ENCODE measurements around the gene KAT6B.

KAT6B gene

DNA sequence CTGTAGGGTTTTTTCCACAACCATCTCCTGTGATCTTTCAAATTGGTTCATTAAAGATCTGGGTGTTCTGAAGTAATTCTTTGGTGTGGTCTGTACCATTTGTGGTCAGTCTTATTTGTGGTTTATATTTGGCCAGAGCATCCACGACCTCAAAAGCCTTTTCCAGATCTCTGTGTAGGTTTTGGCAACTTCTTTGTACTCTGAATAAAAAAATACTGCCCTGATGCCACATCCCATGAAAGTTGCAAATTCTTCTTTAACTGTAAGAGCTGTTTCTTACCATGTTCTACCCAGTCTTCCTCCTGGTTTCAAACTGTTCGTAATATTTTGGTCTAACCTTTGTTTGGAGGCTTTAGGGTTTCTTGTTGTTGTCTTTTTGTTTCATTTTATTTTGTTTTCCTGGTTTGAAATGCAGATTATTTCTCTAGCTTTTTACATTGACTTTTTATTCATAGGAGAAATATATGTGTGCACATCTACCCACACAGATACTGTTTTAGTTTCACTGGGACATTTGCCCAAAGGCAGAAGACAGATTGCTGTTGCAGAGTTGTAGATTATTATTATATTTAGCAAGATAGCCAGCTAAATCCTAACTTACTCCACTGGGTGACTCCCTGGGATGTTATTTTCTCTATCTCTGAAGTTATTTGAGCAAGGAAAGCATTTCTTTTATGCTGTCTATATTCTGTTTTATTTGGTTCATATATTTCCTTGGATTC, 161.8 kb downstream of the KAT6B start:
- DNase-seq (ENCODE audit: low spot score): no peak

DNA sequence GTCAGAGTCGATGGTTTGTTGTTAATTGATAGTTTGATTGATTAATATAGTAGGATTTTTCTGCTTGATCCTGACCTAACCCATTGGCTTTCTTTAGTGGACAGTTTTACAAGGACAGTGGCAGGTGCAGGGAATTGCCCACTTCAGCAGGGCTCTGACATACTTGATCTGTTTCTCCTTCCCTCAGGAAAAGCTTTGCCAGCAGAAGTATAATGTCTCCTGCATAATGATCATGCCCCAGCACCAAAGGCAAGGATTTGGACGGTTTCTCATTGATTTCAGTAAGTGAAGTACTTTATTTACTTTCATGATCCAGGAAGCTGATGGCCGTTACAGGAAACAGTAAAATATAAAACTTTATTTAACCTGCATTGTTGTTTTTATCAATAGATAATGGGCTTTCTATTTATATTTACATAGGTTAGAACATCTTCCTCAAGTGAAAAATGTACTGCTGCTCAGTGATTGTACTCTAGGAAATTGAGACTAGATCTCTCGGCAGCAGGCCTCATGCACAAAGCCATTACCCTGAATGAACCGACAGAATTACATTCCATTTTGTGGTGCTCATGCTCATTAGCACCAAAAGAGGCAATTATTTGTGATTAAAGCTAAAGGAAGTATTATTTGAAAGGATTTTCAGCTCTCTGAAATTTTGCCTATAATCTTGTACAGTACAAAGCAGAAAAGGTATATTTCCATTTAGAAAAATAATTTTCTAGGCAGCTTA, 162.6 kb downstream of the KAT6B start:
- no peak for DNase-seq (ENCODE audit: low spot score)

DNA sequence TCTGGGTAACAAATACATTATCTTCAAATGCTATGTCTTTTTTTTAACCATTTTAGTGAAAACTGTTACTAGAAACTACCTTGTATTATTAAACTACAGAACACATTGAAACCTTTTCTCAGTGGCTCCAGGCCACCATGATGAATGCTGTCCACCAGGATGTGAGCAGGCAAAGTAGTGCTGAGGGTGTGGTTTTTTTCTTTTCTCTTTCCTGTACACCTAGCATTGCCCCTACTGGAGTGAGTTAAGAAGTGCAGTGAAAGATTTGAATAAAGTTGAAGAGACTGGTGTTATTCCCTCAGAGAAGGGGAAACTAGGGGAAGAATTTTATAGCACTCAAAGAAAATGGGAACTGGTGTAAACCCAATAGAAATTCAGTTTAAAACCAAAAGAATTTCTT, 165.0 kb downstream of the KAT6B start:
- DNase-seq (ENCODE audit: low spot score): peak; percentile 25

DNA sequence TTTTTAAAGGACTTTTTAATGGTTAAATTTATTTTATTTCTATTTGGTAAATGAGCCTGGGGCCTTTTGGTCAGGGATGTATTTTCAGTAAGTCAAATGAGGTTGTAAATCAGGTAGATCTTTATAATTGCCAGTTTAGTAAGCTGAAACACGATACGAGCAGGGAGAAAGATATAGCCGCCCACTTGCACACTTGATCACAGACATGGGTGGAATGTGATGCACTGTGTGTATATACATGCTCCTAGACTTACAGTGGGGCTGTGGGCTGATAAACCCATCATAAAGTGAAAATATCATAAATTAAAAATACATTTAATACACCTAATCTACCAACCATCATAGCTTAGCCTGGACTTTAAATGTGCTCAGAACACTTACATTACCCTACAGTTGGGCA, 165.7 kb downstream of the KAT6B start:
- no peak for DNase-seq (ENCODE audit: low spot score)

GRCh38 chr10:74993649-74994048, 167.2 kb downstream of the KAT6B start:
- no peak for DNase-seq (ENCODE audit: low spot score)

DNA sequence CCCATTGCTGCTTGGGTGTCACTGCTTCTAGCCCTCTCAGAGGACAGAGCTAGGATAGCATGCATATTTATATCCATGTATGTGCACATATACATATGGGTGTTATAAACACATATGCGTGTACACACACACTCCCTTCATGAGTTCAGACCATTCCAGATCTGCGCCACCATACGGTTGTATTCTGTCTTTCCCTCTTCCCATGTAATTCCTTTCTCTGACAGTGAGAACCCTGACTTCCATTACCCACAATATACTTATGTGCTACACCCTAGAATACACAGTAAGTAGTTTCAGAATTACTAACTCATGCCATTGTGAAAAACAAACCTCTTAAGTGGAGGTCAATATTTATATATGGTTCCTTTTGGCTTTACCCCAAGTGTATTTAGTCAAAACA, 168.5 kb downstream of the KAT6B start:
- no peak for DNase-seq (ENCODE audit: low spot score)

DNA sequence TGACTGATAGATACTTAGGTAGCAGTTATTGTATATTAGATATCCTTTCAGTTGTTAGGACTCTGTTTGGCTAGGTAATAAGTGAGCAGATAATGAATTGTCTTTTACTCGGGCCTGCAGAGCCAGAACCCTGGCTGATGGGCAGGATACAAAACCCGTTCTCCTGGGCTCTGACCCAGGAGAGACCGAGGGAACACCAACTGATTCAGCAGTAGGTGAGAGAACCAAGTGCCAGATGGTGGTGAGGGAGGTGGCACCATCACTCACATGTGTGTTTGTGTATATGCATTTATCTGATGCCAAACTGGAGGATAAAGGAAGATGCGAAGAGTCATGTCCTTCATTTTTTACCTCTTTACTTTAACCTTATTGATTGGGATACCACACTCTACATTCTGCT, 169.4 kb downstream of the KAT6B start:
- DNase-seq (ENCODE audit: low spot score): no peak

DNA sequence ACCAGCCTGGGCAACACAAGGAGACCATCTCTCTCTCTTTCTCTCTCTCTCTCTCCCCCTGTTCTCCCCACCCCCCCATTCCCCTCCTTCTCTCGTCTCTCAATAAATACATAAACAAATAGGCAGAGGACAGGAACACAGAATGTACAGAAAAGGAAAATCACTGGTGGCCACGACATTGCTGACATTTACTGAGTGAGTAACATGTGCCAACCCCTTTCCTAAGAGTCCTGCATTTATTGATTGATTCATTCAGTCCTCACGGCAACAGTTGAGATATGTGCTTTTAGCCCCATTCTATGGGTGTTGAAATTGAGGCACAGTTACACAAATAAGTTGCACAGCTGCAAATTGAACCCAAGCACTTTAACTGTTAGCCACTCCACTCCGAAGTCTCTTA, 170.8 kb downstream of the KAT6B start:
- DNase-seq (ENCODE audit: low spot score): no peak

DNA sequence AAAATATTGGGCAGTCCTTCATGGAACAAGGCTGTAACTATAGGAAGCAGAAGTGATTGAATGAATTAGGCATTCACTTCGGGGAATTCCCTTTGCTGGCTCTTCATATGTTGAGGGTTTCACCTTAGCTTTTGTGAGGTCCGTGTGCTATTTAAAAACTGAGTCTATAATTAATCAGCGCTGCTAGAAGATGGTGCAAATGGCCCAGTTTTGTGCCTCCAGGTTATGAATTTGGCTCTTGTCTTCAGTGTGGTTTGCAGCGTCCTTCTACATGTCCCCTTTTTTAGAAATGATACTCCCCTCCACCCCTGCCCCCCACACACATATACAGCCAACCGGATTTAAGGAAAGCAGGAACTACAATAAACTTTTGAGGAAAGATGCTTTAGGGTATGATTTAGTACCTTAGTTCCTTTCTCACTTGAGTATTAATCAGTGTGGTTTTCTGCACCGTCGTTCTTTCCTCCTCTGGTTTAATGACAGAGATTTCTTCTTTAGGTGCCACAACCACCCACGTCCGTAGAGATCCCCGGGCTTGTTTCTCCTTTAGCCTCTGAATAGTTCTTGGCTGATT, 174.4 kb downstream of the KAT6B start:
- no peak for DNase-seq (ENCODE audit: low spot score)

DNA sequence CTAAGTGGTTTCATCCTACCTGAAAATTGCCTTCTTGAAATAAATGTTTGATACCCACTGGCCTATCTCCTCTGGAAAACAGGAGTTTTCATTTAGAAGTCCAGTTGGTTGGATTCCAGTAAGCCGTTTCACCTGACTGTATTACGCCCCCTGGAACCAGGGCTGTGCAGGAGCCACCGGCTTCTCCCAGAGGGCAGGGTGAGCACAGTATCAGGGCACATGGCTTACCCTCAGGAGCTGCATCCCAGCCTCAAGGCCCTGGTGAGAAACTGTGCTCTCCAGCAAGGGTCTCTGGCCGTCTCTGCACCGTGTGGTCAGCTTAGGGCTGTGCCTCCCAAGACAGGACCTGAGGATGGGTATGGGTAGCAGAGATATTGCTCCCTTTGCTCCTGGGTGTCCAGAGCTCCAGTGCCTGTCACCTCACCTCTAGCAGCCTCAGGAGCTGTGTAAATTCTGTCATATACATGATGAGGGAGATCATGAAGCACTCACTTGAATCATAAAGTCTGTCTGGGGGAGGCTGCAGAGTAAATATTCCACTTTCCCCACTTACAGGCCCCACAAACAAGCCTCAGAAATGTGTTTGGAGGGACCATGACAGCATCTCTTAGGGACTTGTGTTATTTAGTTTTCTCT, 175.4 kb downstream of the KAT6B start:
- DNase-seq (ENCODE audit: low spot score): no peak

DNA sequence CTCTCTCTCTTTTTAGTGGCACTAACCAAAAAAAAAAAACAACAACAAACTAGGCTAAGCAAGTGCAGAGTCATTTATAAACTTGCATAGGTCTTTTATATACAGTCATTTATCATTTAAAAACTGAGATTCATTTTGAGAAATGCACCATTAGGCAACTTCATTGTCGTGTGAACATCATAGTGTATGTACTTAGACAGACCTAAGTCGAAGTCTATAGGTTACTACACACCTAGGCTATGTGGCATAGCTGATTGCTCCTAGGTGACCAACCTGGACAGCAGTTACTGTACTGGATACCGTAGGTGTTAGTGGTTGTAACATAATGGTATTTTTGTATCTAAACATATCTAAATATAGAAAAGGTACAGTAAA, 175.9 kb downstream of the KAT6B start:
- DNase-seq (ENCODE audit: low spot score): no peak

GRCh38 chr10:75002967-75003594, 176.7 kb downstream of the KAT6B start:
- no peak for DNase-seq (ENCODE audit: low spot score)

DNA sequence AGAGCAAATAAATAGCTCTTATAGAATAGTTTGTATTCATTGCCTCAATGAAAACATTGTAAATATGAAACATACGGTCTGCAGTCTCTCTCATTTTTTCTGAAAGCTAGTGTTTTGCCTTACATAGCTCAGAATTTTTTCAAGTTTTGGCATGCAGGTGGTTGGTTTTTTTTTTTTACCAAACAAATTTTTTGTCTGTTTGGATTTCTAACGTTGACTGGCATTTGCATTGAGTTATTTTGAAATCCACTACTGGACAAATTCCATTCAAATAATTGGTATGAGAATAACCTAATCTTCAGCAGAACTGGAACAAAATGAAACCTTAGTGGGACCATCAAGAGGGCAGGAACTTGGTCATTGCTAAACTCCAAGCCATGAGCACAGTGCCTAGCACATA, 177.5 kb downstream of the KAT6B start:
- DNase-seq (ENCODE audit: low spot score): no peak

DNA sequence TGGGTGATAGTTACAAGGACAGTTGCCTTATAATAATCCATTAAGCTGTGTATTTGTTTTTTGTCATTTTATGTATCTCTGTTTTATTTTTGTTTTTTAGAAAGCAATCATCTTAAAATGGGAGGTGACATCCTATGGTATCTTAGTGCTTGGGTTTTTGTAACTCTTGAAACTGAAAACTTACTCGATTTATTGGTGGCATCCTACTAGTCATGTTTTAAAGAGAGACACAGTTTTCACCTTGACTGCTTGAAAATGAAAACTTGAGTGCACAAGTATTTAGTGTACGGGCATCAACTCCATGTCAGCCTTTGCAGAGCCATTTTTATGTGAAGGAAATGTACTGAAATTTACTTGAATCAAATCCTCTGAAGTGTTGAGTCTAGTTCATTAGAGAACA, 181.2 kb downstream of the KAT6B start:
- no peak for DNase-seq (ENCODE audit: low spot score)

- DNase-seq (ENCODE audit: low spot score): no peak
Observed at GRCh38 chr10:75008952-75009351, 182.6 kb downstream of the KAT6B start.

- DNase-seq (ENCODE audit: low spot score): no peak
Observed at GRCh38 chr10:75009426-75009825, 183.0 kb downstream of the KAT6B start.

DNA sequence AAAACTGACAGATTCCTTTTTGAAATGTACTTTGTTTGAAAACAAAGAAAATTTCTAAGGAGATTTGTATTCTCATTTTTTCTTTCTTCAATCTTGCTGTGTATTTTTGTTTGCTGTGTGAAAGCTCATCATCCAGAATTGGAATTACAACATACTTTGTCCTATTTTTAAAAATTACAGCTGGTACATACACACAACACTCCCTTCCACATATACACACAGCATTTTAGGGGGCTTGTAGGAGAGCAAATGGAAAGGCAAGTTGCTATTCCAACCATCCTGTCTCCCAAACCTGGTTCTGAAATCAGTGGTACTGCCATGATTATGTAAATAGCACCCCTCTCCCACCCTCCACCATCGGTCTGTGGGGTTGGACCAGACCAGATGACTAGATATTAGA, 184.0 kb downstream of the KAT6B start:
- no peak for DNase-seq (ENCODE audit: low spot score)

- DNase-seq (ENCODE audit: low spot score): no peak
Observed at GRCh38 chr10:75011221-75011620, 184.8 kb downstream of the KAT6B start.

- DNase-seq (ENCODE audit: low spot score): no peak
Observed at GRCh38 chr10:75012471-75012870, 186.1 kb downstream of the KAT6B start.

DNA sequence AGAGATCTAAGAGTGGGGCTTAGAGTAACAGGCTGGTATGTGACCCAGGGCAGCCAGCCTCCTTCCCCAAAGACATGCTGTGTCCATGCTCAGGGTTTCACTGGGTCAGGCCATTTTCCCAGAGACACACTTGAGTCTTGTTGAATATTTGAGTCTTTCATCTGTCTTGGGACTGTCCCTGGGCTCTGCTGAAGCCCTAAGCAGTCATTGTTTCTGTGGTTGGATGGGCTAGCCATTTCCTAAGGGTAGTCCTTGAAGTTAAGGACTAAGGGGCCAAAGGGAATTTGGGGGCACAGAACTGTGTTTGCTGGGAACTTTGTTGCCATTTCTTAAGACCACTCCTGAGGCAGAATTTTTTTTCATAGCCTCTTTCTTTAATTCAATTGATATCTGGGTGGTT, 186.6 kb downstream of the KAT6B start:
- no peak for DNase-seq (ENCODE audit: low spot score)

DNA sequence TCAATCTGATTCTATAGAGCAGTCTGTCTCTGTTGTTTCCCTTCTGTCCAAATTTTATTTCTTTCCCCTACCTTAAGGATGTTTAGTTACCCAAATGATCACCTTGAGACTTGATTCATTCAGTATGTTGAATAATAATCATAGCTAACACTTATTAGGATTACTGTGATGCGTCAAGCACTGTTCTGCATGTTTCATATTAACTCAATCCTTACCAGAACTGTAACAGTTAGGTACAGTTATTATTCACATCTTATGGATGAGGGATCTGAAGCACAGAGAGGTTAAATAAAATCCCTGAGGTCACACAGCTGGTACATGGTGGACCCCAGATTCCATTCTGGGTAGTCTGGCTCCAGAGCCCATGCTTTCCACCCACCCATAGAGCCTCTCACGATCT, 187.1 kb downstream of the KAT6B start:
- DNase-seq (ENCODE audit: low spot score): no peak

DNA sequence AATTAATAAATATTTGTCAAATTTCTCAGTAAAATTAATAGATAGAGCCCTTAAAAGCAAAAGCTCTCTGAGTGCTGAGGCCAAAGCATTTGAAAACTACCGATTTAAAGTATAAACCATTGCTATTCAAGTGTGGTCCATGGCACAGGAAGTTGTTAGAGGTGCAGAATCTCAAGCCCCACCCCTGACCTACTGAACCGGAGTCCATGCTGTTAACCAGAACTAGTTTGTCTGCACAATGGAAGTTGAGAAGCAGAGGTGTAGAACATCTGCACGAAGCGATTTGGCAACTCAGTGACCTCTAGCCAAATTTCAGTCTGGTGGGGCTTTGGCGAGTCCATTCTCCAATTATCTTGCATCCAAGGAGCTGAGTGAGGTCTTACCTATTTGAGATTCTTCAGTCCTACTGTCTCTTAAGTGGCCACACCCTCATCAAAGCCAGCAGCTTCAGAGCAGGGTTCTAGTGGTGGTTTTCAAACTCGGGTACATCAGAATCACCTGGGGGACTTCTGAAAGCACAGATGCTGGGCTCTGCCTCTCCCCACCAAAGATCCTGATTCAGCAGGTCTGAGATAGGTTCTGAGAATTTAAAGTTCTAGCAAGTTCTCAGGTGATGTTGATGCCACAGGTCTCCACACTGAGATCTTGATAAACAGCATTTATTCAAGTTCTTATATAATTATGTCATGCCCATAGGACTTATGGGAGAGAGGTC, 188.3 kb downstream of the KAT6B start:
- DNase-seq (ENCODE audit: low spot score): peak; percentile 48
